ENCODE measurements around the gene MCTP2.
A peak's percentile ranks its signal among the peaks of the same experiment; 100 is the strongest.

The MCTP2 gene

GRCh38 chr15:94411285-94411684 is 179.9 kb downstream of the MCTP2 start:
- no peak for TF ChIP-seq CTCF (IDR thresholded peaks at IDR 0.05)

- no peak for TF ChIP-seq CTCF (IDR thresholded peaks at IDR 0.05)
These were observed 180.5 kb downstream of the MCTP2 start for GRCh38 chr15:94411846-94412245.

- TF ChIP-seq CTCF (IDR thresholded peaks at IDR 0.05): peak; percentile 61
These were observed 181.8 kb downstream of the MCTP2 start for GRCh38 chr15:94412979-94413746.

GRCh38 chr15:94414916-94415315 is 183.6 kb downstream of the MCTP2 start:
- no peak for TF ChIP-seq CTCF (IDR thresholded peaks at IDR 0.05)

- no peak for TF ChIP-seq CTCF (IDR thresholded peaks at IDR 0.05)
These were observed 184.9 kb downstream of the MCTP2 start for GRCh38 chr15:94416267-94416666.

- no peak for TF ChIP-seq CTCF (IDR thresholded peaks at IDR 0.05)
These were observed 185.5 kb downstream of the MCTP2 start for GRCh38 chr15:94416820-94417219.

GRCh38 chr15:94417501-94418293 is 186.3 kb downstream of the MCTP2 start:
- TF ChIP-seq CTCF (IDR thresholded peaks at IDR 0.05): no peak
